ENCODE measurements around the gene HBZ. TPM values are rescaled to one million over a fixed set of nuclear protein-coding genes. Genes with fewer than 3 reads are reported as not detected.

Gene HBZ
- total and polyA plus RNA-seq, 9 of the 15 experiments (the other 6 are each of a cell fraction or from before 2014, with no cell fraction given) = 58.0 to 610 (median 113) TPM

DNA sequence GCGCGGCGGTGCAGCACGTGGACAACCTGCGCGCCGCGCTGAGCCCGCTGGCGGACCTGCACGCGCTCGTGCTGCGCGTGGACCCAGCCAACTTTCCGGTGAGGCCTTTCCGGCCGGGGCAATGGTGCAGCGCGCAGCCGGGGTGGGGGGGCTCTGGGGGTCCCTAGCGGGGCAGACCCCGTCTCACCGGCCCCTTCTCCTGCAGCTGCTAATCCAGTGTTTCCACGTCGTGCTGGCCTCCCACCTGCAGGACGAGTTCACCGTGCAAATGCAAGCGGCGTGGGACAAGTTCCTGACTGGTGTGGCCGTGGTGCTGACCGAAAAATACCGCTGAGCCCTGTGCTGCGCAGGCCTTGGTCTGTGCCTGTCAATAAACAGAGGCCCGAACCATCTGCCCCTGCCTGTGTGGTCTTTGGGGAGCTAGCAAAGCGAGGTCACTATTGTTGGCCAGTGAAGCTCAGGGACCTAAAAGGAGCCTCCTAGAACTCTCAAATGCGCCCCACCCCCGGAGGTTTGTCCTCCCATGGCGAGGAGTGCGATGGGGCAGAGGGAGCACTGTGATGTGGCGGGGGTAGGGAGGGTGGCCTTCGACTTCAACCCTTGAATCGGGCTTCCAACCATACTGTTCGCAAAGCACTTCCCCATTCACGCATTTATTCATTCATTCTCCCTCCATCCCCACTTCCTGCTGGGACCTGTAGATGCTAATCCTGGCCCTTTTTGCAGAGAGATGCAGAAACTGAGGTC is 14.1 kb downstream of the HBZ start:
- no TSS peak for BruUV-seq (replicated peaks)

More for the DNA sequence above, 14.1 kb downstream of the HBZ start:
- DNase-seq (ENCODE audit: extremely low read depth in 1 of 4, low spot score in 3 of 4) (no peak), FAIRE-seq (no peak), ATAC-seq (no peak)
- H3K4me1 ChIP-seq (replicated peaks in 1 of 2; ENCODE audit: control insufficient read depth in 2 of 2, insufficient read depth in 2 of 2, low read length in 2 of 2) = peaks cover 10 to 67% of the 10 kb centered on the region in 2 experiments; a peak in 4 of 5 replicates
- H3K36me3 ChIP-seq (ENCODE audit: control insufficient read depth, insufficient read depth, low read length) = no peaks in the 10 kb centered on the region
- H3K4me3 ChIP-seq = no peak overlapping the region
- POLR2A ChIA-PET = no interaction called here
- no peaks in the 10 kb centered on the region for H3K9me3 ChIP-seq (replicated peaks; ENCODE audit: control insufficient read depth, insufficient read depth, low read depth, low read length)
- H3K9ac ChIP-seq (ENCODE audit: insufficient read depth in 1 of 2, low read depth in 2 of 2, low read length in 2 of 2) = peak overlapping the region in 1 of 2 experiments; percentile 74; a peak in 2 of 4 replicates
- intact Hi-C loops (cut with micrococcal nuclease) = no loop called here
- in situ Hi-C loops (cut with MboI) = no loop called here
- H3K27ac ChIP-seq (ENCODE audit: extremely low read depth, low read depth, low read length) = no peak overlapping the region
- no peak overlapping the region for H3K4me2 ChIP-seq (ENCODE audit: insufficient read depth, low read length)
- no peaks in the 10 kb centered on the region for H4K20me1 ChIP-seq (replicated peaks; ENCODE audit: control insufficient read depth, insufficient read depth, low read length)
- no peak overlapping the region for H2AFZ ChIP-seq (ENCODE audit: low read depth, low read length)
- 79% methylated on average over 22 of the region's 45 CpGs for WGBS (ENCODE audit: insufficient coverage, low coverage, missing lambda C conversion rate)
- TF ChIP-seq SPI1 (IDR thresholded peaks at IDR 0.05; ENCODE audit: borderline replicate concordance, low read depth, low read length) (0 out of 2 replicates have a peak, but pooled peaks have one; percentile 64), NFE2L1 (tag; IDR thresholded peaks at IDR 0.05; ENCODE audit: borderline replicate concordance, low read depth) (no peak)
- TF ChIP-seq, protein P1, sequence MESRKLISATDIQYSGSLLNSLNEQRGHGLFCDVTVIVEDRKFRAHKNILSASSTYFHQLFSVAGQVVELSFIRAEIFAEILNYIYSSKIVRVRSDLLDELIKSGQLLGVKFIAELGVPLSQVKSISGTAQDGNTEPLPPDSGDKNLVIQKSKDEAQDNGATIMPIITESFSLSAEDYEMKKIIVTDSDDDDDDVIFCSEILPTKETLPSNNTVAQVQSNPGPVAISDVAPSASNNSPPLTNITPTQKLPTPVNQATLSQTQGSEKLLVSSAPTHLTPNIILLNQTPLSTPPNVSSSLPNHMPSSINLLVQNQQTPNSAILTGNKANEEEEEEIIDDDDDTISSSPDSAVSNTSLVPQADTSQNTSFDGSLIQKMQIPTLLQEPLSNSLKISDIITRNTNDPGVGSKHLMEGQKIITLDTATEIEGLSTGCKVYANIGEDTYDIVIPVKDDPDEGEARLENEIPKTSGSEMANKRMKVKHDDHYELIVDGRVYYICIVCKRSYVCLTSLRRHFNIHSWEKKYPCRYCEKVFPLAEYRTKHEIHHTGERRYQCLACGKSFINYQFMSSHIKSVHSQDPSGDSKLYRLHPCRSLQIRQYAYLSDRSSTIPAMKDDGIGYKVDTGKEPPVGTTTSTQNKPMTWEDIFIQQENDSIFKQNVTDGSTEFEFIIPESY (CRISPR knock-in tag; IDR thresholded peaks at IDR 0.05) = 0 out of 2 replicates have a peak, but pooled peaks have one; percentile 59
- H3K27me3 ChIP-seq (ENCODE audit: control insufficient read depth in 2 of 2, insufficient read depth in 2 of 2, low read length in 2 of 2) = no peaks in the 10 kb centered on the region
- no peaks in the 10 kb centered on the region for H3K79me2 ChIP-seq (ENCODE audit: control insufficient read depth, insufficient read depth, low read length)
- no peaks in the 10 kb centered on the region for H3K9me1 ChIP-seq (ENCODE audit: control insufficient read depth, insufficient read depth, low read length)
- CTCF ChIA-PET (ENCODE audit: low intra/inter-chr PET ratio) = no interaction called here
